Measurements from ENCODE around the gene SH3BGRL2. TPM values are rescaled to one million over a fixed set of nuclear protein-coding genes. Genes with fewer than 3 reads are reported as not detected.

Gene SH3BGRL2
- total RNA-seq, 1 experiment from 2014 or later, result 5.2 TPM

DNA sequence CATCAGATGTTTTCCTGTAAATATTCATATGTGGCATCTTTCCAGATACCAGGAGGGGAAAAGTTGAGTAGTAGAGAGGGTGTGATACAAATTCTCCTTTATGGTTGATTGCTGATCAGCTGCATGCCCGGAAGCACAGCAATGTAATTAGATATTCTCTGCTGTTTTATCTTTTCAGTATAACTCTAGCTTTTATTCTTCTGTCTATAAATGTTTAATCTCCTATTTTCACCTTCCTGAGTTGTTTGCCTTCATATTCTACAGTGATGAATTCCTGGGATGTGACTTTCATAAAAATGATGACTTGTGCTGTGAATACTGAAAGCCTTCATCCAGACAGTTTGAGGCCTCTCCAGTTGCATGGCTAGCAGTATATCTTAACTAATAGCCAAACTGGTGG lies 53.7 kb downstream of the SH3BGRL2 start:
- no peak overlapping the region for H3K9ac ChIP-seq (ENCODE audit: low read length)
- H2AFZ ChIP-seq (ENCODE audit: low read depth, low read length, poor library complexity, severe bottlenecking), result no peak overlapping the region
- H3K9me3 ChIP-seq (ENCODE audit: control insufficient read depth in 1 of 2, insufficient read depth in 1 of 2, low read depth in 1 of 2, low read length in 2 of 2), result no peaks in the 10 kb centered on the region
- no peak for ATAC-seq
- H3K27me3 ChIP-seq (ENCODE audit: insufficient read depth, low read length), result no peaks in the 10 kb centered on the region
- CTCF ChIA-PET, result no interaction called here
- no peaks in the 10 kb centered on the region for H3K9me2 ChIP-seq (ENCODE audit: insufficient read depth)
- TF ChIP-seq CTCF (IDR thresholded peaks at IDR 0.05 in 2 of 3, conservative IDR thresholded peaks at IDR 0.05 in 1 of 3; ENCODE audit: borderline replicate concordance in 1 of 3, insufficient read depth in 1 of 3, low read depth in 2 of 3, low read length in 2 of 3), result no peak
- no peak for TF ChIP-seq CBX3 (IDR thresholded peaks at IDR 0.05; ENCODE audit: low read depth)
- no peak for TF ChIP-seq ZNF274 (IDR thresholded peaks at IDR 0.05; ENCODE audit: low read depth, low read length)
- TF ChIP-seq, protein P1, sequence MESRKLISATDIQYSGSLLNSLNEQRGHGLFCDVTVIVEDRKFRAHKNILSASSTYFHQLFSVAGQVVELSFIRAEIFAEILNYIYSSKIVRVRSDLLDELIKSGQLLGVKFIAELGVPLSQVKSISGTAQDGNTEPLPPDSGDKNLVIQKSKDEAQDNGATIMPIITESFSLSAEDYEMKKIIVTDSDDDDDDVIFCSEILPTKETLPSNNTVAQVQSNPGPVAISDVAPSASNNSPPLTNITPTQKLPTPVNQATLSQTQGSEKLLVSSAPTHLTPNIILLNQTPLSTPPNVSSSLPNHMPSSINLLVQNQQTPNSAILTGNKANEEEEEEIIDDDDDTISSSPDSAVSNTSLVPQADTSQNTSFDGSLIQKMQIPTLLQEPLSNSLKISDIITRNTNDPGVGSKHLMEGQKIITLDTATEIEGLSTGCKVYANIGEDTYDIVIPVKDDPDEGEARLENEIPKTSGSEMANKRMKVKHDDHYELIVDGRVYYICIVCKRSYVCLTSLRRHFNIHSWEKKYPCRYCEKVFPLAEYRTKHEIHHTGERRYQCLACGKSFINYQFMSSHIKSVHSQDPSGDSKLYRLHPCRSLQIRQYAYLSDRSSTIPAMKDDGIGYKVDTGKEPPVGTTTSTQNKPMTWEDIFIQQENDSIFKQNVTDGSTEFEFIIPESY (IDR thresholded peaks at IDR 0.05; ENCODE audit: extremely low read depth, insufficient replicate concordance, low read length), result no peak
- TF ChIP-seq, protein P2, sequence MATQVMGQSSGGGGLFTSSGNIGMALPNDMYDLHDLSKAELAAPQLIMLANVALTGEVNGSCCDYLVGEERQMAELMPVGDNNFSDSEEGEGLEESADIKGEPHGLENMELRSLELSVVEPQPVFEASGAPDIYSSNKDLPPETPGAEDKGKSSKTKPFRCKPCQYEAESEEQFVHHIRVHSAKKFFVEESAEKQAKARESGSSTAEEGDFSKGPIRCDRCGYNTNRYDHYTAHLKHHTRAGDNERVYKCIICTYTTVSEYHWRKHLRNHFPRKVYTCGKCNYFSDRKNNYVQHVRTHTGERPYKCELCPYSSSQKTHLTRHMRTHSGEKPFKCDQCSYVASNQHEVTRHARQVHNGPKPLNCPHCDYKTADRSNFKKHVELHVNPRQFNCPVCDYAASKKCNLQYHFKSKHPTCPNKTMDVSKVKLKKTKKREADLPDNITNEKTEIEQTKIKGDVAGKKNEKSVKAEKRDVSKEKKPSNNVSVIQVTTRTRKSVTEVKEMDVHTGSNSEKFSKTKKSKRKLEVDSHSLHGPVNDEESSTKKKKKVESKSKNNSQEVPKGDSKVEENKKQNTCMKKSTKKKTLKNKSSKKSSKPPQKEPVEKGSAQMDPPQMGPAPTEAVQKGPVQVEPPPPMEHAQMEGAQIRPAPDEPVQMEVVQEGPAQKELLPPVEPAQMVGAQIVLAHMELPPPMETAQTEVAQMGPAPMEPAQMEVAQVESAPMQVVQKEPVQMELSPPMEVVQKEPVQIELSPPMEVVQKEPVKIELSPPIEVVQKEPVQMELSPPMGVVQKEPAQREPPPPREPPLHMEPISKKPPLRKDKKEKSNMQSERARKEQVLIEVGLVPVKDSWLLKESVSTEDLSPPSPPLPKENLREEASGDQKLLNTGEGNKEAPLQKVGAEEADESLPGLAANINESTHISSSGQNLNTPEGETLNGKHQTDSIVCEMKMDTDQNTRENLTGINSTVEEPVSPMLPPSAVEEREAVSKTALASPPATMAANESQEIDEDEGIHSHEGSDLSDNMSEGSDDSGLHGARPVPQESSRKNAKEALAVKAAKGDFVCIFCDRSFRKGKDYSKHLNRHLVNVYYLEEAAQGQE (IDR thresholded peaks at IDR 0.05; ENCODE audit: low read depth), result no peak
- no peak for TF ChIP-seq YY1 (IDR thresholded peaks at IDR 0.05; ENCODE audit: extremely low read depth, insufficient replicate concordance, low read depth, low read length)
- no peak for TF ChIP-seq POLR2A (IDR thresholded peaks at IDR 0.05; ENCODE audit: borderline replicate concordance, extremely low read depth, insufficient read depth, insufficient read length)
- TF ChIP-seq EZH2phosphoT487 (IDR thresholded peaks at IDR 0.05; ENCODE audit: borderline replicate concordance), result no peak
- TF ChIP-seq, protein P3, sequence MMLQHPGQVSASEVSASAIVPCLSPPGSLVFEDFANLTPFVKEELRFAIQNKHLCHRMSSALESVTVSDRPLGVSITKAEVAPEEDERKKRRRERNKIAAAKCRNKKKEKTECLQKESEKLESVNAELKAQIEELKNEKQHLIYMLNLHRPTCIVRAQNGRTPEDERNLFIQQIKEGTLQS (IDR thresholded peaks at IDR 0.05), result no peak
- no peak for TF ChIP-seq CEBPB (IDR thresholded peaks at IDR 0.05; ENCODE audit: low read depth)
- H3K36me3 ChIP-seq (ENCODE audit: control insufficient read depth in 1 of 2, insufficient read depth in 2 of 2, low read length in 2 of 2), result no peaks in the 10 kb centered on the region
- POLR2A ChIA-PET, result no interaction called here
- BruUV-seq (replicated peaks), result no TSS peak
- no peaks in the 10 kb centered on the region for H4K20me1 ChIP-seq (ENCODE audit: insufficient read depth)
- H3K4me1 ChIP-seq (ENCODE audit: control insufficient read depth in 1 of 2, insufficient read depth in 2 of 2, low read length in 2 of 2), result no peaks in the 10 kb centered on the region
- DNase-seq (ENCODE audit: low read depth, low spot score), result no peak
- H3K79me2 ChIP-seq (ENCODE audit: insufficient read depth, low read length), result no peaks in the 10 kb centered on the region
- no peak overlapping the region for H3K27ac ChIP-seq (ENCODE audit: low read depth, low read length)
- RAD21 ChIA-PET (ENCODE audit: low non-redundant PET in 1 of 2, low total read pairs in 2 of 2, uncharacterized antibody in 2 of 2, unreplicated experiment in 2 of 2), result no interaction called here
- intact Hi-C loops (cut with micrococcal nuclease), result no loop called here
- no peak overlapping the region for H3K4me3 ChIP-seq (replicated peaks in 1 of 2; ENCODE audit: low read depth in 1 of 2, low read length in 2 of 2)
- H3K4me2 ChIP-seq (ENCODE audit: low read length), result no peak overlapping the region

Measured in HCT116 (cell line).